ENCODE measurements around the gene OR52E4. TPM values are rescaled to one million over a fixed set of nuclear protein-coding genes. Genes with fewer than 3 reads are reported as not detected.

The OR52E4 gene
- total RNA-seq, result not detected
- polyA plus RNA-seq, result not detected
- long read RNA-seq, donor 1, result 0 reads
- long read RNA-seq, donor 2, result 0 reads
- long read RNA-seq, donor 3, result 0 reads
- long read RNA-seq, donor 4, result 0 reads
- long read RNA-seq, donor 5, result 0 reads
- long read RNA-seq, donor 6, result 0 reads
- long read RNA-seq, donor 7, result 0 reads
- long read RNA-seq, donor 8, result 0 reads
- long read RNA-seq, donor 9, result 0 reads
- long read RNA-seq, donor 10, result 0 reads

GRCh38 chr11:5880329-5880728 lies at the start of gene OR52E4:
OR52E4 (plus strand) TSS chr11:5880629; CDS start chr11:5884293, 3,664 bp downstream.
- no peak for DNase-seq
- Histone ChIP-seq H3K4me1 (replicated peaks in 1 of 2) (no peaks in the 10 kb centered on the region), H3K27me3 (no peaks in the 10 kb centered on the region), H3K27ac (no peak within 1 kb of the TSS), H3K9me3 (replicated peaks in 1 of 3) (peaks cover 0 to 4% (median 0%) of the 10 kb centered on the region in 3 donors), H3K36me3 (replicated peaks in 1 of 2) (no peaks in the 10 kb centered on the region), H3K4me3 (no peak within 1 kb of the TSS)
- intact Hi-C loops (cut with DNase I), result no loop called here
- no peak for TF ChIP-seq POLR2A (IDR thresholded peaks at IDR 0.05)
- TF ChIP-seq, protein P1, sequence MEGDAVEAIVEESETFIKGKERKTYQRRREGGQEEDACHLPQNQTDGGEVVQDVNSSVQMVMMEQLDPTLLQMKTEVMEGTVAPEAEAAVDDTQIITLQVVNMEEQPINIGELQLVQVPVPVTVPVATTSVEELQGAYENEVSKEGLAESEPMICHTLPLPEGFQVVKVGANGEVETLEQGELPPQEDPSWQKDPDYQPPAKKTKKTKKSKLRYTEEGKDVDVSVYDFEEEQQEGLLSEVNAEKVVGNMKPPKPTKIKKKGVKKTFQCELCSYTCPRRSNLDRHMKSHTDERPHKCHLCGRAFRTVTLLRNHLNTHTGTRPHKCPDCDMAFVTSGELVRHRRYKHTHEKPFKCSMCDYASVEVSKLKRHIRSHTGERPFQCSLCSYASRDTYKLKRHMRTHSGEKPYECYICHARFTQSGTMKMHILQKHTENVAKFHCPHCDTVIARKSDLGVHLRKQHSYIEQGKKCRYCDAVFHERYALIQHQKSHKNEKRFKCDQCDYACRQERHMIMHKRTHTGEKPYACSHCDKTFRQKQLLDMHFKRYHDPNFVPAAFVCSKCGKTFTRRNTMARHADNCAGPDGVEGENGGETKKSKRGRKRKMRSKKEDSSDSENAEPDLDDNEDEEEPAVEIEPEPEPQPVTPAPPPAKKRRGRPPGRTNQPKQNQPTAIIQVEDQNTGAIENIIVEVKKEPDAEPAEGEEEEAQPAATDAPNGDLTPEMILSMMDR (IDR thresholded peaks at IDR 0.05), result no peak
- 62 to 75% (median 68%) methylated on average over 4 of the region's 4 CpGs for WGBS, 4 donors

GRCh38 chr11:5831196-5831829 lies 49.1 kb upstream of the OR52E4 start:
- intact Hi-C loops (cut with DNase I), result no loop called here
- no peaks in the 10 kb centered on the region for H3K4me1 ChIP-seq (replicated peaks in 1 of 2)
- no peaks in the 10 kb centered on the region for H3K36me3 ChIP-seq (replicated peaks in 1 of 2)
- H3K27ac ChIP-seq, result no peak overlapping the region
- 70 to 81% (median 76%) methylated on average over 6 of the region's 6 CpGs for WGBS, 4 donors
- no peak for TF ChIP-seq POLR2A (IDR thresholded peaks at IDR 0.05)
- TF ChIP-seq, protein P1 (IDR thresholded peaks at IDR 0.05), result no peak
- no peaks in the 10 kb centered on the region for H3K27me3 ChIP-seq
- no peaks in the 10 kb centered on the region for H3K9me3 ChIP-seq (replicated peaks in 1 of 3)
- H3K4me3 ChIP-seq, result no peak overlapping the region
- no peak for DNase-seq

GRCh38 chr11:5833446-5833845 lies 47.0 kb upstream of the OR52E4 start:
- Histone ChIP-seq H3K9me3 (replicated peaks in 1 of 3) (no peaks in the 10 kb centered on the region), H3K27me3 (no peaks in the 10 kb centered on the region), H3K36me3 (replicated peaks in 1 of 2) (no peaks in the 10 kb centered on the region), H3K4me3 (no peak overlapping the region), H3K27ac (no peak overlapping the region), H3K4me1 (replicated peaks in 1 of 2) (no peaks in the 10 kb centered on the region)
- 40 to 50% (median 46%) methylated on average over 2 of the region's 2 CpGs for whole genome bisulfite sequencing, 4 donors
- no peak for DNase-seq
- intact Hi-C loops (cut with DNase I), result no loop called here
- no peak for TF ChIP-seq POLR2A (IDR thresholded peaks at IDR 0.05)
- TF ChIP-seq, protein P1 (IDR thresholded peaks at IDR 0.05), result no peak

GRCh38 chr11:5837695-5838094 lies 42.7 kb upstream of the OR52E4 start:
- Histone ChIP-seq H3K4me1 (replicated peaks in 1 of 2) (no peaks in the 10 kb centered on the region), H3K27me3 (no peaks in the 10 kb centered on the region), H3K9me3 (replicated peaks in 1 of 3) (no peaks in the 10 kb centered on the region), H3K4me3 (no peak overlapping the region), H3K36me3 (replicated peaks in 1 of 2) (no peaks in the 10 kb centered on the region), H3K27ac (no peak overlapping the region)
- no peak for TF ChIP-seq POLR2A (IDR thresholded peaks at IDR 0.05)
- TF ChIP-seq, protein P1 (IDR thresholded peaks at IDR 0.05), result no peak
- intact Hi-C loops (cut with DNase I), result no loop called here
- WGBS, 4 donors, result 74 to 97% (median 83%) methylated on average over 2 of the region's 2 CpGs
- no peak for DNase-seq
